Muscle of leg (tissue), 11 donors: ENCODE data around the gene ABCD3. TPM values are rescaled to one million over a fixed set of nuclear protein-coding genes. Genes with fewer than 3 reads are reported as not detected.
A peak's percentile ranks its signal among the peaks of the same experiment; 100 is the strongest.

Source experiments
- DNase-seq: peaks from one replicate; pipeline ENCODE4 v3.0.0; 2013
- H3K27ac ChIP-seq: one replicate; pipeline ENCODE4 v1.5.1; 2013; ENCODE audit warnings: mild to moderate bottlenecking, low read length, control low read depth
- H3K27me3 ChIP-seq: one replicate; pipeline ENCODE4 v1.6.1; 2013; ENCODE audit warnings: low read length; ENCODE audit not compliant: control insufficient read depth, insufficient read depth
- H3K36me3 ChIP-seq: one replicate; pipeline ENCODE4 v1.6.1; 2013; ENCODE audit warnings: low read length; ENCODE audit not compliant: control insufficient read depth, insufficient read depth
- H3K4me1 ChIP-seq: one replicate; pipeline ENCODE4 v1.6.1; 2013; ENCODE audit warnings: low read length; ENCODE audit not compliant: control insufficient read depth, insufficient read depth
- H3K4me3 ChIP-seq: one replicate; pipeline ENCODE4 v1.5.1; 2013; ENCODE audit warnings: low read length, control low read depth
- H3K9me3 ChIP-seq: replicated peaks from 2 replicates; pipeline ENCODE4 v1.6.1; 2013; ENCODE audit warnings: low read depth, low read length; ENCODE audit not compliant: control insufficient read depth
- WGBS: methylation state at CpG from one replicate; pipeline ENCODE4 v1.1.5; 2013; ENCODE audit warnings: missing lambda C conversion rate; ENCODE audit not compliant: insufficient coverage; 5-methylcytosine and 5-hydroxymethylcytosine counted together
- polyA plus RNA-seq, 8 donors: library from polyadenylated mRNA; unstranded; fragments of 120-200 nt; gene quantifications; one replicate each; pipeline versions ENCODE4 v1.2.1 to v1.2.3, GENCODE V29; 2013; ENCODE audit warnings: inconsistent platforms in 1 of 8, low replicate concordance in 1 of 8; ENCODE audit not compliant: insufficient read length in 8 of 8, insufficient read depth in 1 of 8
- total RNA-seq: library from RNA; stranded (reverse); fragments of 120-200 nt; gene quantifications from one replicate; pipeline ENCODE4 v1.2.4, GENCODE V29; 2013

ABCD3 gene
- total and polyA plus RNA-seq, 9 donors: 19.9 to 28.1 (median 24.1) TPM

DNA sequence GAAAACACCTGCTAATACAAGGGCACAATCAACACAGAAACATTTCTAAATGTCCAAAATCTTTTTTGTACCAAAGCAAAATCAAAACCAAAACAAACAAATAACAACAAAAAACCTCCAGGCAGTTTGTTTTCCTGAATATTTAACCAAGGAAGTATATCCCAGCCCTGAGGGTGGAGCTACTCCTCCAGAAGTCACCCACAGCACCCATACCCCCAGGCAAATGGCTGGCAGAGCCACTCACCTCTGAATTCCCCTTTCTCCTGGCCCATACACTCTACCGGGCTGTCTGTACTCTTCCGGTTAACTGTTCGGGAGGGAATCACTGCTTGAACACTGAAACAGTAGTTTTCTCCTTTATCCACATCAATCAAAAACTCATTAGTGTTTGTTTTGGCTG is 113.9 kb downstream of the ABCD3 start:
- Histone ChIP-seq H3K27me3 (no peaks in the 10 kb centered on the region), H3K36me3 (peaks cover 15% of the 10 kb centered on the region), H3K4me1 (no peaks in the 10 kb centered on the region), H3K4me3 (no peak overlapping the region), H3K9me3 (no peaks in the 10 kb centered on the region), H3K27ac (no peak overlapping the region)
- WGBS: no CpG with 5 or more reads among the region's 3 CpGs
- DNase-seq: no peak

DNA sequence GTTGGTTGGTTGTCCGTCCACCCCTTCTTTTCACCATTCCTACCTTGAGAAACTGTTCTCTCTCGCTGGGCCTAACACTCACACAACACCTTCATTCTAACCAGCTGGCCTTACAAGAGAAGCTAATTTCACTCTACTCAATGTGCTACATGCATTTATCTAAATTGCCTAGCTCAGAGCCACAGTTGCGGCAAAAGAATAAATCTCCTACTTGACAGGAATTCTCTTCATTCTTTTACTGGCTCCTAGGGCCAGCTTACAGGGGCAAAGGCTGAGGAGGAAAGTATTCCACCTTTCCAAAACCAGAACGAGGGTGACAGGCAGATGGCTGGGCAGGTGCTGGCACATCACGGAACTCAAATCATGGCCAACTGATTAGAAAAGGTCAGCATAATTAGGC is 116.9 kb downstream of the ABCD3 start:
- Histone ChIP-seq H3K27ac (no peak overlapping the region), H3K9me3 (no peaks in the 10 kb centered on the region), H3K4me1 (no peaks in the 10 kb centered on the region), H3K36me3 (peaks cover 12% of the 10 kb centered on the region), H3K27me3 (no peaks in the 10 kb centered on the region), H3K4me3 (no peak overlapping the region)
- no CpG with 5 or more reads among the region's 5 CpGs for WGBS
- no peak for DNase-seq

DNA sequence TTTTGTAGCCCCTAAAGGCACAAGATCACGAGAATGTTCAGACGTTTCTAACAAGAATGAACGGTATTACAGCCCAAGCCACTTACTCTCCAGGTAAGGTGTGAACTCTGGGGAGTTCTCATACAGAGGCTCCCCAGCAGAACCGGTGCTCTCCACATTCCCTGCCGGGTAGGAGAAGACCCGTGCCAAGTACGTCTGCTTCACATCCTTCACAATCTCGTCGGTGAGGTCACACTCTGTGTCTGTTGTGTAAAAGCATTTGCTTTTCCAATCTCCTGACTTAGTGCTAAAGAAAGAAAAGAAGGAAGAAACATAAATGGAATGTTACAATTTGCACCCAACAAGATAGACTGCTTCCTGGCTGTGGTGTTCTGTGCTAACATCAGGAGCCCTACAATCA is 117.7 kb downstream of the ABCD3 start:
- WGBS: 85% methylated on average over 5 of the region's 9 CpGs
- no peak overlapping the region for H3K4me3 ChIP-seq
- H3K9me3 ChIP-seq: no peaks in the 10 kb centered on the region
- H3K27me3 ChIP-seq: peaks cover 5% of the 10 kb centered on the region
- H3K4me1 ChIP-seq: peaks cover 5% of the 10 kb centered on the region
- DNase-seq: no peak
- no peak overlapping the region for H3K27ac ChIP-seq
- H3K36me3 ChIP-seq: peaks cover 10% of the 10 kb centered on the region

DNA sequence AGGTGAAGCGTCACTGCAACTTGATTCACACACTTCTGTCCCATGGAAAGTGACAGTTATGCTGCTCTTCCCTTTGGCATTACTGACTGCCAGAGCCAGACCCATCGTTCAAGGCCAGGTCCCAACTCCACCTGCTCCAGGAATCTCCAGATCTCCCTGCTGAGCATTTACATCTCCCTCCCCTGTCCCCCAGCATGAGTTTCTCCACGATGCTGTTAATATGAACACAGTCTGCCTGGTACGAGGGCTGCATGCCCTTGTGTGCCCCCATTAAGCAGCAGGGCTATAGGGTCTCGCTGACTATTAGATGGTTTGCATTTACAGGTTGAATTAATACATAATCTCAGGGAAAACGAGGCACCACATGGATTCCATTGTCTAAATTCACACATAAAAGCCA is 119.1 kb downstream of the ABCD3 start:
- no peak overlapping the region for H3K4me3 ChIP-seq
- H3K27me3 ChIP-seq: peaks cover 11% of the 10 kb centered on the region
- 50% methylated on average over 1 of the region's 6 CpGs for WGBS

DNA sequence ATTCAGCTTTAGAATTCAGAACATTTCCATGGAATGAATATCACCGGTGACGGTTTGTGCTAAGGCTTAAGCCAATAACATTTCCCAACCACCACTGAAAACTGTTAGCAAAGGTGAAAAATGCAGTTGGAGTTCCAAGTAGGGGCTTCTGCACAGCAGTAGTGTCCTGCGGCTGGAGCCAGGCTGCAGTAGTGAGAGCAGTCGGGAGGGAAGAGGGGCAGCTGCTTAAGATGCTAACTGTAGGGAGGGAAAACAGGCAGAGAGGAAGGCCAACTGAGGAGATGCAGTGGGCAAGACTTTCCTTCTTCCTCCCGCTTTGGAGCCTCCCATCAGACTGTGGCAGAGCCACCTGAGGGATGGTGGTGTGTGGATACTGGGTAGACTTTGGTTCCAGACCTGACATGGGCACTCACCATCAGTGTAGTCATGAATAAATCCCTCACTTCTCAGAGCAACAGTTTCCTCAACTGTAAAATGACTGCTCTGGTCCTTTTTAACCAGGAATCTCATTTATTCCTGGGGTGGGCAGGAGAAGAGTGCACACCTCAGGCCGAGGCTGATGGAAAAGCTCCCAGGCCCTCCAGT is 120.1 kb downstream of the ABCD3 start:
- Histone ChIP-seq H3K36me3 (peaks cover 3% of the 10 kb centered on the region), H3K9me3 (no peaks in the 10 kb centered on the region), H3K27ac (no peak overlapping the region), H3K4me3 (no peak overlapping the region), H3K4me1 (peaks cover 14% of the 10 kb centered on the region), H3K27me3 (peaks cover 11% of the 10 kb centered on the region)
- peak; percentile 24 for DNase-seq
- WGBS: 41% methylated on average over 3 of the region's 6 CpGs

More for the DNA sequence above, 119.1 kb downstream of the ABCD3 start:
- no peak overlapping the region for H3K27ac ChIP-seq
- H3K4me1 ChIP-seq: peaks cover 12% of the 10 kb centered on the region
- peaks cover 9% of the 10 kb centered on the region for H3K36me3 ChIP-seq
- no peaks in the 10 kb centered on the region for H3K9me3 ChIP-seq
- DNase-seq: no peak

DNA sequence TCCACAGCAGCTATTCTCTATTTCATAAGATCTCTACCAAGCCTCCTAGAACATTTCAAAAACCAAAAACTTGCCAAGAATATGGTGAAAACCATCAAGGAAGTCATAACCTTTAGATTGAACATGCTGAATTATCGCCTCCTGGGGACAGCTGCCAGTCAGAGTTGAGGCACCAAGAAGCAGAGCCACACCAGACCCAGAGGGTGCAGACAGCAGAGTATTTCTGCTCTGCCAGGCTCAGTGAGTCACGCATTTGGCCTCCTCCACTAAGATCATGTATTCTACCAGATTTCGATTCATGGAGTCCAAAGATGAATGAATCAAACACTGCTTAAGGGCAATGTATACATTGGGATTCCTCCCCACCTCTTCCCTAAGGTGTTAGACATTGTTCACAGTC is 121.3 kb downstream of the ABCD3 start:
- no peak for DNase-seq
- peaks cover 14% of the 10 kb centered on the region for H3K4me1 ChIP-seq
- 100% methylated on average over 1 of the region's 3 CpGs for WGBS
- H3K4me3 ChIP-seq: no peak overlapping the region
- H3K36me3 ChIP-seq: peaks cover 3% of the 10 kb centered on the region
- H3K27me3 ChIP-seq: peaks cover 11% of the 10 kb centered on the region
- no peak overlapping the region for H3K27ac ChIP-seq
- no peaks in the 10 kb centered on the region for H3K9me3 ChIP-seq

DNA sequence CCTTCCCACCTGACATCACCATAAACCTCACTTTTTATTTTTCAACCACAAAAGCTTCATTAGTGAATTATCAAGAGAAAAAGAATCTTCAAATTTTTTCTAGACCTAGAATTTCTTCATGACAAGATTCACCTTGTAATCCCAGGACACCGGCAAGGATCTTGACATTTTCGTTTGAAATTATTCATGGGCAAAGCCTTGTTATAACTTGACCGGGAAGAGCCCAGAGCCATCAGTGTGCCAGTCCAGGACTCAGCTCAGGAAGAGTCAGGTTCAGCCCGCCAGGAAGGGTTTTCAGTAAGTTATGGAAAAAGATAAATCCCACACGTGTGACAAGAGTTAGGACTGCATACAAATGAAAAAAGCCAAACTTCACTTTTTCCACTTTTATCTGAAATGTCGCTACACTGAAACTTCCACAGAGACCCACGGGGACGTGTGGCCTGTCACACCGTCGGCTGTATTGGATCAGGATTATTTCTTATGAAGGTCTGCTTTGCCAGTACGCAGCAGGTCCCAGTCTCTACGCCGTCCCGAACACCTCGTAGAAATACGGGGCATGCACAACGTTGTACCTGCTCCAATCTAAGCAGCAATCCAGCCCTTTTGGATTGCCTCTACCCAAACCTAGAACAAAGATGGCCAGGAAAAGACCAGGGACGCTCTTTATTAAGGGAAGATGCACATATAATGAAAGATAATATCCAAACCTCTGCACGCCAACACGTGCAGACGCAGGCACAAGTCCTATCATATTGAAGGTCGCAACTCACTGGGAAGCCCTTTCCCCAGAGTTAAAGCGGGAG is 122.5 kb downstream of the ABCD3 start:
- Histone ChIP-seq H3K4me3 (peak overlapping the region; percentile 76), H3K27me3 (peaks cover 11% of the 10 kb centered on the region), H3K36me3 (no peaks in the 10 kb centered on the region), H3K9me3 (no peaks in the 10 kb centered on the region), H3K27ac (no peak overlapping the region), H3K4me1 (peaks cover 14% of the 10 kb centered on the region)
- 27% methylated on average over 7 of the region's 23 CpGs for WGBS
- DNase-seq: no peak

DNA sequence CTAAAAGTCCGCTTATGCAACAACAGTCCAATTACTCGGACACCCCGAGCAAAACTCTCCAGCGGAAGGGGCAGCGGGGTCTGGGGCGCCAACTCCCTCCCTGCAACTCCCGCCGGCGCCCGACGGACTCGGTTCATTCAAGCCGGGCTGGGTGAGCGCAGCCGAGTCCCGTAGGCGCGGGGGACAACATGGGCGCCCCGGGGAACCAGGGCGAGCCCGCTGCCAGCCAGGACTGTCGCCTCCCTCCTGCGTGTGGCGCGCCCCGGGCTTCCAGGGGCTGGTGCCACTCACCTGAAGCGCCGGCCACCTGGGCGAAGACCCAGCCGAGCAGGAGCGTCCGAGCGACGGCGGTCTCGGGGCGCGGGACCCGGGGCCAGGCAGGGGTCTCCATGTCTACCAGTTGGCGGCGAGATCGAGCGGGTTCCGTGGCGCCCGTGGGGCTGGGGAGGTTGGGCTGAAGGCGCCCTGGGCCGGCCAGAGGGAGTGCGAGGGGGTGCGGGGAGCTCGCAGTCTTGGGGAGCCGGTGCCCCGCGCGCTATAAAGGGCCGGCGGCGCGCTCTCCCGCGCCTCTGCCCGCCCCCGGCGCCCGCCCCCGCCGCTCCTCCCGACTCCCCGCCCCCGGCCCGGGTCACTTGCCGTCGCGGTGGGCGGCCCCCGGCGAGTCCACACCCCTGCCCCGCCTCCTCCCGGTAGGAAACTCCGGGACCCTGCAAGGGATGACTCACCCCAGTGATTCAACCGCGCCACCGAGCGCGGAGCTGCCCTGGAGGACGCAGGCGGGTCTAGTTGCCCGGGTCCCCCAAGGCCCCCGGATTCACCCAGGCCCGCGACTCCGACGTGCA is 123.3 kb downstream of the ABCD3 start, which contains the start of gene F3:
Gene F3, minus strand, starts transcription at position 514 of the 842 bp plus-strand sequence. Its CDS starts 123 bp downstream, at position 391.
- Histone ChIP-seq H3K4me3 (peak within 1 kb of the TSS; percentile 76), H3K9me3 (no peaks in the 10 kb centered on the region), H3K36me3 (no peaks in the 10 kb centered on the region), H3K27ac (peak within 1 kb of the TSS; percentile 88), H3K27me3 (peaks cover 11% of the 10 kb centered on the region), H3K4me1 (peaks cover 14% of the 10 kb centered on the region)
- DNase-seq: peak; percentile 92
- WGBS: under 1% methylated on average over 75 of the region's 94 CpGs

DNA sequence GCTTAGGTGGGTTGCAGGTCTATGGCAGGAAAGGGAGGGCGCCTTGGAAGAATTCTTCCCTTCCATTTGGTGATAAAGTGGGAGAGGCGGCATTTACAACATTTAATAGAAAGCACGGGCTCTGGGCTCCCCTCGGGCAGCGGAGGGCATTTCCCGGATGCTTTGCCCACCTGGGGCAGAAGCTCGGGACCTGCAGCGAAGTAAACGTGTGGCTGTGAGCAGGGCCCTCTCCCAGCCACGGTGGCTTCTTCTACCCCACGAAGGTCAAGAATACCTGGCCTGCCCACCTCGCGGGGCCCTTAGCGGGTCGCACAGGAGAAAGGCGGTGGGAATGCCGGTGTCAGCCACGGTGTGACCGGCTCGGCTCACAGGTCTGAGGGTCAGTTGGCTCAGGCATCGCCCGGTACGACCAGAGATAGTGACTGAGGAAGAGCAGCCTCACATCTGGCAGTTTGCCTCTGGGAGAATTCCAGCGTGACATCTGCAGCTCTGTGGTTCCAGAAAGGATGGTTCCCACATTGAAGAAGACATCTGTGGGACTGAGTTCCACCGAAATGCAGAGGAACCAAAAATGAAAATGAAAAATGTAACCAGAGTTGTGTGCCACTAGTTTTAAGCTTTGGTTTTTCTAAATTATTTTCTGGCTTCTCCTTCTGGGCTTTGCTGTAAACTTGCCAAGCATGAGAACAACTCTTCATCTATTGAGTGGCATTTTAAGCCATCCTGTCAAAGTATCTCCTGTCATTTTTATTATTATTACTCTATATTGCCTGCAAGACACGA is 124.1 kb downstream of the ABCD3 start:
- H3K4me3 ChIP-seq: peak overlapping the region; percentile 76
- H3K27ac ChIP-seq: peak overlapping the region; percentile 88
- H3K36me3 ChIP-seq: no peaks in the 10 kb centered on the region
- DNase-seq: peak; percentile 89
- peaks cover 11% of the 10 kb centered on the region for H3K27me3 ChIP-seq
- peaks cover 14% of the 10 kb centered on the region for H3K4me1 ChIP-seq
- 3% methylated on average over 23 of the region's 26 CpGs for WGBS
- H3K9me3 ChIP-seq: no peaks in the 10 kb centered on the region
